ENCODE data around the gene TAPT1.
A peak's percentile ranks its signal among the peaks of the same experiment; 100 is the strongest.
"Not testable (repeated sequence)": the region's sequence is repeated elsewhere in the genome, so short reads cannot be mapped to it uniquely, and the experiment has no call there.

The TAPT1 gene

GRCh38 chr4:16213121-16213520 lies 13.2 kb downstream of the TAPT1 start:
- no peak for DNase-seq (ENCODE audit: low spot score)

- no peak for DNase-seq (ENCODE audit: low spot score)
Measured at GRCh38 chr4:16212138-16212782, 14.0 kb downstream of the TAPT1 start.

GRCh38 chr4:16207409-16207808 lies 18.9 kb downstream of the TAPT1 start:
- DNase-seq (ENCODE audit: low spot score): no peak

GRCh38 chr4:16206848-16207247 lies 19.4 kb downstream of the TAPT1 start:
- no peak for DNase-seq (ENCODE audit: low spot score)

GRCh38 chr4:16206301-16206700 lies 20.0 kb downstream of the TAPT1 start:
- DNase-seq (ENCODE audit: low spot score): no peak

- peak; percentile 40 for DNase-seq (ENCODE audit: low spot score)
Measured at GRCh38 chr4:16205298-16206164, 20.7 kb downstream of the TAPT1 start.

GRCh38 chr4:16204505-16204904 lies 21.8 kb downstream of the TAPT1 start:
- DNase-seq (ENCODE audit: low spot score): no peak

GRCh38 chr4:16203083-16203482 lies 23.2 kb downstream of the TAPT1 start:
- no peak for DNase-seq (ENCODE audit: low spot score)

GRCh38 chr4:16202598-16202997 lies 23.7 kb downstream of the TAPT1 start:
- no peak for DNase-seq (ENCODE audit: low spot score)

GRCh38 chr4:16199093-16199492 lies 27.2 kb downstream of the TAPT1 start:
- peak; percentile 19 for DNase-seq (ENCODE audit: low spot score)

- no peak for DNase-seq (ENCODE audit: low spot score)
Measured at GRCh38 chr4:16197876-16198665, 28.2 kb downstream of the TAPT1 start.

- no peak for DNase-seq (ENCODE audit: low spot score)
Measured at GRCh38 chr4:16196482-16197393, 29.5 kb downstream of the TAPT1 start.

- no peak for DNase-seq (ENCODE audit: low spot score)
Measured at GRCh38 chr4:16195209-16195608, 31.1 kb downstream of the TAPT1 start.

- not testable (repeated sequence) for DNase-seq (ENCODE audit: low spot score)
Measured at GRCh38 chr4:16194798-16195197, 31.5 kb downstream of the TAPT1 start.

GRCh38 chr4:16194214-16194613 lies 32.1 kb downstream of the TAPT1 start:
- DNase-seq (ENCODE audit: low spot score): no peak

GRCh38 chr4:16192631-16193518 lies 33.4 kb downstream of the TAPT1 start:
- DNase-seq (ENCODE audit: low spot score): no peak

GRCh38 chr4:16192057-16192456 lies 34.2 kb downstream of the TAPT1 start:
- DNase-seq (ENCODE audit: low spot score): no peak

- DNase-seq (ENCODE audit: low spot score): no peak
Measured at GRCh38 chr4:16187455-16187854, 38.8 kb downstream of the TAPT1 start.

- no peak for DNase-seq (ENCODE audit: low spot score)
Measured at GRCh38 chr4:16186986-16187385, 39.3 kb downstream of the TAPT1 start.

GRCh38 chr4:16183604-16184003 lies 42.7 kb downstream of the TAPT1 start:
- no peak for DNase-seq (ENCODE audit: low spot score)

GRCh38 chr4:16176621-16177020 lies 49.6 kb downstream of the TAPT1 start:
- no peak for DNase-seq (ENCODE audit: low spot score)
